GM12878 (cell line): ENCODE measurements around the gene PDGFB. TPM values are rescaled to one million over a fixed set of nuclear protein-coding genes. Genes with fewer than 3 reads are reported as not detected.

ENCODE experiments used
- ATAC-seq: fragments of 200-7000 bp; cut with Tn5 transposase; 3 replicates; pipeline ENCODE4 v1.9.1; 2020; ENCODE audit warnings: mild to moderate bottlenecking, moderate library complexity
- BruUV-seq: library from RNA; stranded (reverse); fragments of 400-500 nt; replicated peaks from 2 replicates; lab custom pipeline; 2021; lab: Mats Ljungman, UMichigan
- CTCF ChIA-PET: fragments of 300-600 bp; sonication (Branson Sonifier 250); formaldehyde crosslinking; extraction: SDS; loops from one replicate; lab custom pipeline; 2021; ENCODE audit warnings: inconsistent platforms; lab: Yijun Ruan, JAX
- POLR2A ChIA-PET: fragments of 350-600 bp; formaldehyde crosslinking; extraction: SDS; loops from one replicate; lab custom pipeline; 2021; ENCODE audit warnings: inconsistent platforms; lab: Charles Lee
- RAD21 ChIA-PET: fragments of 300-600 bp; sonication (Branson Sonifier 250); formaldehyde crosslinking; loops from one replicate; lab custom pipeline; 2023; ENCODE audit warnings: antibody characterized with exemption; ENCODE audit not compliant: unreplicated experiment; lab: Charles Lee
- SMC1A ChIA-PET: fragments of 300-600 bp; sonication (Branson Sonifier 250); formaldehyde crosslinking; loops from one replicate; lab custom pipeline; 2023; ENCODE audit not compliant: unreplicated experiment, uncharacterized antibody; lab: Charles Lee
- DNase-seq: peaks from one replicate; pipeline ENCODE4 v3.0.0-alpha.2; 2011; ENCODE audit warnings: low read depth, low spot score
- FAIRE-seq: peaks from 3 replicates; lab custom pipeline; 2011; peaks lifted over from hg19 to GRCh38; lab: Jason Lieb, UNC
- H2AFZ ChIP-seq: 2 replicates; pipeline ENCODE4 v1.6.0; 2011; ENCODE audit warnings: low read depth, low read length, control low read depth; ENCODE audit not compliant: control insufficient read depth
- H3K27ac ChIP-seq: 2 replicates; pipeline ENCODE4 v1.5.1; 2011; ENCODE audit warnings: control low read depth; ENCODE audit not compliant: control insufficient read depth, insufficient read depth
- H3K27me3 ChIP-seq, 2 experiments: replicated peaks in 1 of 2; 2 replicates each; pipeline versions ENCODE4 v1.6.0 to v1.6.1; 2011; ENCODE audit warnings: low read length in 1 of 2; ENCODE audit not compliant: control insufficient read depth in 2 of 2, insufficient read depth in 2 of 2
- H3K36me3 ChIP-seq, 2 experiments: 2 replicates each; pipeline ENCODE4 v1.5.1; 2011; ENCODE audit warnings: low read length in 1 of 2; ENCODE audit not compliant: control insufficient read depth in 2 of 2, insufficient read depth in 2 of 2
- H3K4me1 ChIP-seq: 2 replicates; pipeline ENCODE4 v1.6.1; 2011; ENCODE audit warnings: mild to moderate bottlenecking, low read length, moderate library complexity, mixed read lengths; ENCODE audit not compliant: control insufficient read depth, insufficient read depth
- H3K4me2 ChIP-seq: 2 replicates; pipeline ENCODE4 v1.6.0; 2011; ENCODE audit warnings: control low read depth; ENCODE audit not compliant: control insufficient read depth, insufficient read depth
- H3K4me3 ChIP-seq: fragments of 200-600 bp; sonication (generic); 2 replicates; pipeline ENCODE4 v1.5.1; 2016
- H3K79me2 ChIP-seq: 2 replicates; pipeline ENCODE4 v1.6.0; 2011; ENCODE audit warnings: low read length; ENCODE audit not compliant: control insufficient read depth, insufficient read depth
- H3K9ac ChIP-seq: 2 replicates; pipeline ENCODE4 v1.8.0; 2011; ENCODE audit warnings: low read length, control low read depth, mixed read lengths; ENCODE audit not compliant: control insufficient read depth, insufficient read depth
- H3K9me3 ChIP-seq: replicated peaks from 3 replicates; pipeline ENCODE4 v1.5.1; 2011; ENCODE audit warnings: mild to moderate bottlenecking, low read length; ENCODE audit not compliant: control insufficient read depth, insufficient read depth
- H4K20me1 ChIP-seq: 2 replicates; pipeline ENCODE4 v1.6.0; 2011; ENCODE audit not compliant: control insufficient read depth, insufficient read depth
- BACH1 ChIP-seq: fragments of 450-650 bp; IDR thresholded peaks from 2 replicates; pipeline ENCODE4 v1.6.1; 2017; ENCODE audit warnings: mild to moderate bottlenecking, borderline replicate concordance
- CBFB ChIP-seq: IDR thresholded peaks from 2 replicates; pipeline ENCODE4 v1.6.1; 2016; ENCODE audit warnings: antibody characterized with exemption, low read depth
- E2F8 ChIP-seq: fragments of 450-650 bp; IDR thresholded peaks from 2 replicates; pipeline ENCODE4 v1.6.1; 2018; ENCODE audit warnings: mild to moderate bottlenecking, low read depth, moderate library complexity; ENCODE audit not compliant: partially characterized antibody
- GATAD2B ChIP-seq: fragments of 450-650 bp; conservative IDR thresholded peaks from 2 replicates; pipeline ENCODE4 v1.6.1; 2017; ENCODE audit warnings: low read depth, mild to moderate bottlenecking, moderate library complexity
- IKZF2 ChIP-seq, 2 experiments: fragments of 450-650 bp; IDR thresholded peaks; 2 replicates each; pipeline ENCODE4 v1.6.1; 2017; ENCODE audit warnings: mild to moderate bottlenecking in 2 of 2, moderate library complexity in 2 of 2
- JUND ChIP-seq: IDR thresholded peaks from 2 replicates; pipeline ENCODE4 v1.6.1; 2012; ENCODE audit warnings: low read depth, mild to moderate bottlenecking, low read length, improper control_type of control experiment, moderate library complexity
- MEF2A ChIP-seq: IDR thresholded peaks from 2 replicates; pipeline ENCODE4 v1.6.1; 2011; ENCODE audit warnings: low read depth, mild to moderate bottlenecking, low read length, moderate library complexity; ENCODE audit not compliant: insufficient read depth
- MLLT1 ChIP-seq: fragments of 450-650 bp; IDR thresholded peaks from 2 replicates; pipeline ENCODE4 v1.6.1; 2016; ENCODE audit warnings: mild to moderate bottlenecking
- POLR2AphosphoS2 ChIP-seq: IDR thresholded peaks from 2 replicates; pipeline ENCODE4 v1.6.1; 2011; ENCODE audit warnings: low read depth, mild to moderate bottlenecking, low read length, improper control_type of control experiment, moderate library complexity
- RCOR1 ChIP-seq: conservative IDR thresholded peaks from 2 replicates; pipeline ENCODE4 v1.6.1; 2012; ENCODE audit warnings: low read depth, low read length, improper control_type of control experiment
- RELB ChIP-seq: fragments of 450-650 bp; IDR thresholded peaks from 2 replicates; pipeline ENCODE4 v1.6.1; 2017; ENCODE audit warnings: low read depth, mild to moderate bottlenecking, moderate library complexity
- SP1 ChIP-seq: IDR thresholded peaks from one replicate; pipeline ENCODE4 v1.6.1; 2011; ENCODE audit warnings: low read depth, low read length
- TBL1XR1 ChIP-seq: IDR thresholded peaks from 2 replicates; pipeline ENCODE4 v1.6.1; 2012; ENCODE audit warnings: low read depth, low read length, improper control_type of control experiment
- ZBTB4 ChIP-seq: fragments of 450-650 bp; formaldehyde crosslinking; IDR thresholded peaks from 2 replicates; pipeline ENCODE4 v1.4.0; 2022; ENCODE audit warnings: mild to moderate bottlenecking, moderate library complexity
- ZNF217 ChIP-seq: fragments of 450-650 bp; IDR thresholded peaks from 2 replicates; pipeline ENCODE4 v1.6.1; 2017; ENCODE audit warnings: antibody characterized with exemption, mild to moderate bottlenecking
- ZNF384 ChIP-seq: IDR thresholded peaks from 2 replicates; pipeline ENCODE4 v1.6.1; 2012; ENCODE audit warnings: low read depth, mild to moderate bottlenecking, low read length, improper control_type of control experiment, borderline replicate concordance
- WGBS: methylation state at CpG from one replicate; pipeline ENCODE4 v1.1.6; 2016; ENCODE audit warnings: low lambda C conversion rate; ENCODE audit not compliant: insufficient replicate concordance, insufficient coverage; ENCODE audit errors: missing lambda C conversion rate; 5-methylcytosine and 5-hydroxymethylcytosine counted together
- in situ Hi-C: fragments of 300-500 bp; cut with MboI; formaldehyde crosslinking; loops from 9 replicates; pipeline ENCODE4 v1.14.3; 2018; ENCODE audit warnings: mixed read lengths
- intact Hi-C: fragments of 100-400 bp; cut with micrococcal nuclease; formaldehyde crosslinking; loops from one replicate; pipeline ENCODE4 v1.14.2; 2022; ENCODE audit not compliant: unreplicated experiment
- polyA plus RNA-seq, 11 experiments: library from polyadenylated mRNA; depleted of rRNA in 4 of 11; unstranded in 6 of 11; stranded (reverse) in 5 of 11; fragments of >200 nt; fragmentation: Nextera tagmentation in 4 of 11; fragmentation: Illumina TruSeq in 1 of 11; extraction: Ambion mirVana in 4 of 11; extraction: Trizol in 1 of 11; gene quantifications; 1 replicate in 1 of 11; 2 replicates in 10 of 11; pipeline versions ENCODE4 v1.2.1 to v1.2.3, GENCODE V29; 2011 to 2016; ENCODE audit warnings: inconsistent platforms in 2 of 11, missing spikeins in 2 of 11, low read depth in 1 of 11
- total RNA-seq, 4 experiments: library from RNA; depleted of rRNA in 3 of 4; stranded (reverse); fragments of >200 nt in 3 of 4; fragmentation: Illumina TruSeq in 1 of 4; extraction: Trizol in 1 of 4; gene quantifications; 2 replicates each; pipeline versions ENCODE4 v1.2.1 to v1.2.3, GENCODE V29; 2013 to 2021

Gene PDGFB
- total and polyA plus RNA-seq, 10 of the 15 experiments (the other 5 are each of a cell fraction or from before 2014, with no cell fraction given) = 0.13 to 1.1 (median 0.56) TPM; not detected in 1

- in situ Hi-C loops (no loop called here), intact Hi-C loops (no loop called here)
- DNase-seq = no peak
- Histone ChIP-seq H3K27ac (no peak overlapping the region), H3K9me3 (no peaks in the 10 kb centered on the region), H2AFZ (no peak overlapping the region), H3K4me1 (peaks cover 29% of the 10 kb centered on the region), H3K9ac (no peak overlapping the region), H3K36me3 (no peaks in the 10 kb centered on the region), H3K27me3 (no peaks in the 10 kb centered on the region; a peak in 1 of 4 replicates), H3K79me2 (no peaks in the 10 kb centered on the region), H4K20me1 (no peaks in the 10 kb centered on the region), H3K4me2 (no peak overlapping the region), H3K4me3 (no peak overlapping the region)
- TF ChIP-seq JUND (no peak), ZNF217 (no peak), CBFB (no peak), ZNF384 (no peak), SP1 (no peak), ZBTB4 (CRISPR knock-in tag) (no peak), POLR2AphosphoS2 (no peak), TBL1XR1 (no peak), BACH1 (no peak), GATAD2B (no peak), RELB (no peak), MEF2A (no peak), MLLT1 (no peak), IKZF2 (IDR thresholded peaks at IDR 0.05) (no peak), E2F8 (no peak), RCOR1 (no peak)
- ATAC-seq = no peak
- no peak for FAIRE-seq
- 58% methylated on average over 6 of the region's 9 CpGs for WGBS
- RAD21 ChIA-PET = no interaction called here
- POLR2A ChIA-PET = no interaction called here
- CTCF ChIA-PET = interaction anchor here (0.9 to 1.1 kb wide), 3 partner anchors 55 to 85 kb away, joined by 3 to 4 read pairs (median 4); no protein-coding TSS in a partner anchor
- BruUV-seq = no TSS peak
- SMC1A ChIA-PET = no interaction called here
Measured at GRCh38 chr22:39232246-39232645, 12.5 kb downstream of the PDGFB start.
